Hepatocyte (in vitro differentiated cells): Measurements from ENCODE around the gene IL1RAPL1. TPM values are rescaled to one million over a fixed set of nuclear protein-coding genes. Genes with fewer than 3 reads are reported as not detected.
"Not testable (repeated sequence)": the region's sequence is repeated elsewhere in the genome, so short reads cannot be mapped to it uniquely, and the experiment has no call there.

Source experiments
- DNase-seq: peaks from one replicate; pipeline ENCODE4 v3.0.0-alpha.2; 2016; ENCODE audit warnings: low spot score
- H2AFZ ChIP-seq: fragments of 200-600 bp; sonication (generic); 2 replicates; pipeline ENCODE4 v1.6.0; 2016; ENCODE audit warnings: antibody characterized with exemption, mild to moderate bottlenecking
- H3K27ac ChIP-seq: fragments of 200-600 bp; sonication (generic); 2 replicates; pipeline ENCODE4 v1.5.1; 2016; ENCODE audit warnings: mild to moderate bottlenecking
- H3K27me3 ChIP-seq: fragments of 200-600 bp; sonication (generic); 2 replicates; pipeline ENCODE4 v1.6.1; 2016
- H3K36me3 ChIP-seq: fragments of 200-600 bp; sonication (generic); replicated peaks from 2 replicates; pipeline ENCODE4 v1.5.1; 2016; ENCODE audit warnings: low read depth; ENCODE audit not compliant: insufficient read depth
- H3K4me1 ChIP-seq: fragments of 200-600 bp; sonication (generic); 2 replicates; pipeline ENCODE4 v1.5.1; 2016; ENCODE audit warnings: mild to moderate bottlenecking, moderate library complexity; ENCODE audit not compliant: insufficient read depth
- H3K4me2 ChIP-seq: fragments of 200-600 bp; sonication (generic); 2 replicates; pipeline ENCODE4 v1.6.0; 2016
- H3K4me3 ChIP-seq: fragments of 200-600 bp; sonication (generic); 2 replicates; pipeline ENCODE4 v1.5.1; 2016; ENCODE audit warnings: mild to moderate bottlenecking
- H3K79me2 ChIP-seq: fragments of 200-600 bp; sonication (generic); 2 replicates; pipeline ENCODE4 v1.6.0; 2017; ENCODE audit warnings: mild to moderate bottlenecking
- H3K9me2 ChIP-seq: fragments of 200-600 bp; sonication (generic); replicated peaks from 2 replicates; pipeline ENCODE4 v1.6.0; 2017; ENCODE audit warnings: mild to moderate bottlenecking; ENCODE audit not compliant: insufficient read depth
- H3K9me3 ChIP-seq: fragments of 200-600 bp; sonication (generic); 2 replicates; pipeline ENCODE4 v1.5.1; 2016; ENCODE audit warnings: low read depth, mild to moderate bottlenecking
- H4K20me1 ChIP-seq: fragments of 200-600 bp; sonication (generic); 2 replicates; pipeline ENCODE4 v1.6.0; 2016; ENCODE audit warnings: mild to moderate bottlenecking; ENCODE audit not compliant: insufficient read depth, poor library complexity, severe bottlenecking
- CTCF ChIP-seq: fragments of 200-600 bp; sonication (generic); IDR thresholded peaks from 2 replicates; pipeline ENCODE4 v1.5.1; 2016; ENCODE audit warnings: antibody characterized with exemption, mild to moderate bottlenecking; ENCODE audit not compliant: poor library complexity
- EZH2 ChIP-seq: fragments of 200-600 bp; sonication (generic); IDR thresholded peaks from 2 replicates; pipeline ENCODE4 v1.6.1; 2016; ENCODE audit warnings: antibody characterized with exemption, mild to moderate bottlenecking, borderline replicate concordance
- EZH2phosphoT487 ChIP-seq: fragments of 200-600 bp; sonication (generic); IDR thresholded peaks from one replicate; pipeline ENCODE4 v1.6.1; 2018; ENCODE audit warnings: antibody characterized with exemption, mild to moderate bottlenecking, low read depth, moderate library complexity; ENCODE audit not compliant: unreplicated experiment, severe bottlenecking
- WGBS: methylation state at CpG from one replicate; pipeline ENCODE4 v1.1.6; 2016; ENCODE audit warnings: low lambda C conversion rate; ENCODE audit errors: missing lambda C conversion rate; 5-methylcytosine and 5-hydroxymethylcytosine counted together
- polyA plus RNA-seq: library from polyadenylated mRNA; unstranded; fragments of >200 nt; fragmentation: Nextera tagmentation; extraction: Ambion mirVana; gene quantifications from 2 replicates; pipeline ENCODE4 v1.2.1, GENCODE V29; 2016
- total RNA-seq: library from RNA; depleted of rRNA; stranded (reverse); fragments of >200 nt; gene quantifications from 2 replicates; pipeline ENCODE4 v1.2.3, GENCODE V29; 2014

Gene IL1RAPL1
- total and polyA plus RNA-seq, 2 experiments from 2014 or later: 0.89 to 2.7 TPM

- Histone ChIP-seq H3K4me3 (no peak overlapping the region), H3K4me1 (no peaks in the 10 kb centered on the region), H3K4me2 (no peak overlapping the region), H3K79me2 (no peaks in the 10 kb centered on the region), H2AFZ (no peak overlapping the region), H4K20me1 (no peaks in the 10 kb centered on the region), H3K9me3 (no peaks in the 10 kb centered on the region), H3K36me3 (no peaks in the 10 kb centered on the region), H3K27me3 (no peaks in the 10 kb centered on the region), H3K9me2 (no peaks in the 10 kb centered on the region), H3K27ac (no peak overlapping the region)
- WGBS: 68% methylated on average over 1 of the region's 1 CpG
- DNase-seq: no peak
- TF ChIP-seq EZH2phosphoT487 (no peak), CTCF (no peak), EZH2 (no peak)
Measured at GRCh38 chrX:29113221-29113620, 526.0 kb downstream of the IL1RAPL1 start.

- H3K9me3 ChIP-seq, H3K27ac ChIP-seq, DNase-seq, H3K27me3 ChIP-seq, H3K36me3 ChIP-seq, H3K4me2 ChIP-seq, H3K79me2 ChIP-seq, H3K4me1 ChIP-seq, H2AFZ ChIP-seq, H3K4me3 ChIP-seq, H3K9me2 ChIP-seq, H4K20me1 ChIP-seq: not testable (repeated sequence)
- WGBS: 53% methylated on average over 2 of the region's 2 CpGs
Measured at GRCh38 chrX:29122817-29123216, 535.6 kb downstream of the IL1RAPL1 start.

DNA sequence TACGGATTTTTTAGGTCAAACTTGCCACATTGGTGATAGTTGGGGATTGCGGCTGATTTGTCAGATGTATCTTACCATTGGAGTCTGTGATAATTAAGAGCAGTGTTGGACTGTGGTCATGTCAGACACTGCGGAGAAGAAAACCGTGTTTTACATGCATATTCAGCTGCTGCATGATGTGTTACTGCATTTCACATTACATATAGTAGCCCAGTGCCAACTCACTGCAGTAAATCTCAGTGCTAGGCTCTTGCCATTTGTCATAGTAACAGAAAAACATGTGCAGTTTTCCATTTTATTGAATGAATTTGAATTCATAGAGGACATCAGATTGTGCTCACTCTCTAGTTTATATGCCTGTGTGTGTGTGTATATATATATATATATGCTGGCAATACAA lies 543.7 kb downstream of the IL1RAPL1 start:
- Histone ChIP-seq H3K4me1 (no peaks in the 10 kb centered on the region), H3K27ac (no peak overlapping the region), H2AFZ (no peak overlapping the region), H4K20me1 (no peaks in the 10 kb centered on the region), H3K27me3 (no peaks in the 10 kb centered on the region), H3K4me2 (no peak overlapping the region), H3K9me2 (no peaks in the 10 kb centered on the region), H3K79me2 (no peaks in the 10 kb centered on the region), H3K9me3 (no peaks in the 10 kb centered on the region), H3K4me3 (no peak overlapping the region), H3K36me3 (no peaks in the 10 kb centered on the region)
- 67% methylated on average over 4 of the region's 4 CpGs for WGBS
- DNase-seq: no peak
- TF ChIP-seq CTCF (no peak), EZH2phosphoT487 (no peak), EZH2 (no peak)

- no peaks in the 10 kb centered on the region for H3K9me2 ChIP-seq
- no peak for DNase-seq
- no peaks in the 10 kb centered on the region for H3K79me2 ChIP-seq
- no peaks in the 10 kb centered on the region for H4K20me1 ChIP-seq
- H3K36me3 ChIP-seq: no peaks in the 10 kb centered on the region
- no peak for TF ChIP-seq CTCF
- TF ChIP-seq EZH2phosphoT487: no peak
- TF ChIP-seq EZH2: no peak
- WGBS: 85% methylated on average over 2 of the region's 2 CpGs
- H3K4me3 ChIP-seq: no peak overlapping the region
- no peaks in the 10 kb centered on the region for H3K27me3 ChIP-seq
- no peak overlapping the region for H3K4me2 ChIP-seq
- no peak overlapping the region for H3K27ac ChIP-seq
- no peaks in the 10 kb centered on the region for H3K4me1 ChIP-seq
- no peak overlapping the region for H2AFZ ChIP-seq
- no peaks in the 10 kb centered on the region for H3K9me3 ChIP-seq
Measured at GRCh38 chrX:29136904-29137303, 549.7 kb downstream of the IL1RAPL1 start.
